MM.1S (cell line): ENCODE results near the gene TMEM235.

Source experiments
- DNase-seq: peaks from one replicate; pipeline ENCODE4 v3.0.0-alpha.2; 2015
- H2AFZ ChIP-seq: fragments of 300-600 bp; sonication (generic); 2 replicates; pipeline ENCODE4 v1.6.0; 2016; ENCODE audit warnings: antibody characterized with exemption, low read length
- H3F3A ChIP-seq: fragments of 300-600 bp; sonication (generic); 2 replicates; pipeline ENCODE4 v1.6.1; 2016; ENCODE audit warnings: mild to moderate bottlenecking, antibody characterized with exemption, low read length, moderate library complexity, mixed read lengths; ENCODE audit not compliant: insufficient read depth
- H3K27ac ChIP-seq: fragments of 300-600 bp; sonication (generic); 2 replicates; pipeline ENCODE4 v1.5.1; 2016; ENCODE audit warnings: mild to moderate bottlenecking, low read length
- H3K27me3 ChIP-seq: fragments of 300-600 bp; sonication (generic); replicated peaks from 2 replicates; pipeline ENCODE4 v1.6.0; 2016; ENCODE audit warnings: low read length; ENCODE audit not compliant: insufficient read depth
- H3K36me3 ChIP-seq: fragments of 300-600 bp; sonication (generic); replicated peaks from 2 replicates; pipeline ENCODE4 v1.6.1; 2016; ENCODE audit warnings: mild to moderate bottlenecking, low read length, mixed read lengths; ENCODE audit not compliant: insufficient read depth
- H3K4me1 ChIP-seq: fragments of 300-600 bp; sonication (generic); 2 replicates; pipeline ENCODE4 v1.6.1; 2016; ENCODE audit warnings: low read length, mixed read lengths
- H3K4me2 ChIP-seq: fragments of 300-600 bp; sonication (generic); 2 replicates; pipeline ENCODE4 v1.6.0; 2016; ENCODE audit warnings: low read depth, low read length
- H3K4me3 ChIP-seq: fragments of 300-600 bp; sonication (generic); 2 replicates; pipeline ENCODE4 v1.5.1; 2016; ENCODE audit warnings: low read length, mixed read lengths
- H3K79me2 ChIP-seq: fragments of 300-600 bp; sonication (generic); 2 replicates; pipeline ENCODE4 v1.6.1; 2016; ENCODE audit warnings: mixed run types, low read length, mixed read lengths
- H3K9ac ChIP-seq: fragments of 300-600 bp; sonication (generic); 2 replicates; pipeline ENCODE4 v1.6.1; 2016; ENCODE audit warnings: low read length, mixed read lengths
- H3K9me2 ChIP-seq: fragments of 300-600 bp; sonication (generic); replicated peaks from 2 replicates; pipeline ENCODE4 v1.6.1; 2016; ENCODE audit warnings: mild to moderate bottlenecking, low read length, mixed read lengths; ENCODE audit not compliant: insufficient read depth
- H3K9me3 ChIP-seq: fragments of 300-600 bp; sonication (generic); replicated peaks from 2 replicates; pipeline ENCODE4 v1.6.1; 2016; ENCODE audit warnings: mild to moderate bottlenecking, low read length, mixed read lengths; ENCODE audit not compliant: insufficient read depth
- H4K20me1 ChIP-seq: fragments of 300-600 bp; sonication (generic); 2 replicates; pipeline ENCODE4 v1.6.1; 2016; ENCODE audit warnings: mild to moderate bottlenecking, low read length, moderate library complexity, mixed read lengths; ENCODE audit not compliant: insufficient read depth
- CTCF ChIP-seq: fragments of 300-600 bp; sonication (generic); IDR thresholded peaks from 2 replicates; pipeline ENCODE4 v1.5.1; 2016; ENCODE audit warnings: antibody characterized with exemption, low read length, mixed read lengths
- EZH2 ChIP-seq: fragments of 300-600 bp; sonication (generic); optimal IDR thresholded peaks from 2 replicates; pipeline ENCODE3; 2017; ENCODE audit warnings: low read depth, mild to moderate bottlenecking, antibody characterized with exemption, low read length, mixed read lengths
- EZH2phosphoT487 ChIP-seq: fragments of 300-600 bp; sonication (generic); IDR thresholded peaks from 2 replicates; pipeline ENCODE4 v1.6.1; 2018; ENCODE audit warnings: antibody characterized with exemption, low read length

Gene TMEM235

GRCh38 chr17:78200451-78200850 lies 31.0 kb upstream of the TMEM235 start:
- Histone ChIP-seq H3K79me2 (no peaks in the 10 kb centered on the region), H3K27me3 (no peaks in the 10 kb centered on the region), H2AFZ (no peak overlapping the region), H3K36me3 (no peaks in the 10 kb centered on the region), H3F3A (no peaks in the 10 kb centered on the region), H3K9ac (no peak overlapping the region), H3K27ac (no peak overlapping the region), H3K4me3 (no peak overlapping the region), H3K4me1 (no peaks in the 10 kb centered on the region), H3K4me2 (no peak overlapping the region), H3K9me2 (no peaks in the 10 kb centered on the region), H4K20me1 (no peaks in the 10 kb centered on the region), H3K9me3 (no peaks in the 10 kb centered on the region)
- TF ChIP-seq EZH2 (no peak), EZH2phosphoT487 (no peak), CTCF (no peak)
- no peak for DNase-seq

GRCh38 chr17:78202666-78203065 lies 28.8 kb upstream of the TMEM235 start:
- DNase-seq = no peak
- no peak overlapping the region for H3K4me3 ChIP-seq

GRCh38 chr17:78204387-78205123 lies 26.9 kb upstream of the TMEM235 start:
- H3K79me2 ChIP-seq = no peaks in the 10 kb centered on the region
- H3K9ac ChIP-seq = no peak overlapping the region
- no peaks in the 10 kb centered on the region for H3K9me2 ChIP-seq
- no peaks in the 10 kb centered on the region for H4K20me1 ChIP-seq
- TF ChIP-seq EZH2phosphoT487 (no peak), CTCF (no peak), EZH2 (no peak)
- H3K9me3 ChIP-seq = no peaks in the 10 kb centered on the region
- H3K4me3 ChIP-seq = no peak overlapping the region
- H3K4me1 ChIP-seq = no peaks in the 10 kb centered on the region
- H3K36me3 ChIP-seq = no peaks in the 10 kb centered on the region
- no peak overlapping the region for H3K4me2 ChIP-seq
- DNase-seq = no peak
- H3K27ac ChIP-seq = no peak overlapping the region
- no peak overlapping the region for H2AFZ ChIP-seq
- no peaks in the 10 kb centered on the region for H3F3A ChIP-seq
- H3K27me3 ChIP-seq = no peaks in the 10 kb centered on the region

More at GRCh38 chr17:78202666-78203065, 28.8 kb upstream of the TMEM235 start:
- Histone ChIP-seq H3K36me3 (no peaks in the 10 kb centered on the region), H4K20me1 (no peaks in the 10 kb centered on the region), H3K9ac (no peak overlapping the region), H3K9me3 (no peaks in the 10 kb centered on the region), H3K27ac (no peak overlapping the region), H3K9me2 (no peaks in the 10 kb centered on the region), H3K4me2 (no peak overlapping the region), H3K79me2 (no peaks in the 10 kb centered on the region), H3F3A (no peaks in the 10 kb centered on the region), H3K27me3 (no peaks in the 10 kb centered on the region), H3K4me1 (no peaks in the 10 kb centered on the region), H2AFZ (no peak overlapping the region)
- TF ChIP-seq EZH2phosphoT487 (no peak), EZH2 (no peak), CTCF (no peak)
